Measurements from ENCODE around the gene HLCS.
"Not testable (repeated sequence)": the region's sequence is repeated elsewhere in the genome, so short reads cannot be mapped to it uniquely, and the experiment has no call there.

GRCh38 chr21:36952331-36952730 is 14.1 kb downstream of the HLCS start:
- not testable (repeated sequence) for TF ChIP-seq CTCF (IDR thresholded peaks at IDR 0.05; ENCODE audit: low read length); EZH2phosphoT487 (IDR thresholded peaks at IDR 0.05; ENCODE audit: low read length); EZH2 (optimal IDR thresholded peaks at IDR 0.05; ENCODE audit: low read depth, low read length)
